Skeletal muscle cell (primary cell): ENCODE results near the gene CAPZB.

Experiments
- DNase-seq: peaks from one replicate; pipeline ENCODE4 v3.0.0-alpha.2; 2010; ENCODE audit warnings: low read depth
- H3K4me3 ChIP-seq: 2 replicates; pipeline ENCODE4 v1.5.1; 2011; ENCODE audit warnings: low read depth, mild to moderate bottlenecking, control low read depth, low read length, moderate library complexity

CAPZB gene

GRCh38 chr1:19454265-19455146, 30.8 kb downstream of the CAPZB start:
- no peak overlapping the region for H3K4me3 ChIP-seq
- DNase-seq = no peak

- H3K4me3 ChIP-seq = no peak overlapping the region
- no peak for DNase-seq
Measured at GRCh38 chr1:19453741-19454201, 31.6 kb downstream of the CAPZB start.

- H3K4me3 ChIP-seq = no peak overlapping the region
Measured at GRCh38 chr1:19452221-19452663, 33.1 kb downstream of the CAPZB start.

GRCh38 chr1:19450811-19451515, 34.4 kb downstream of the CAPZB start:
- peak; percentile 86 for DNase-seq
- H3K4me3 ChIP-seq = no peak overlapping the region

More at GRCh38 chr1:19452221-19452663, 33.1 kb downstream of the CAPZB start:
- DNase-seq = no peak

GRCh38 chr1:19449454-19450228, 35.7 kb downstream of the CAPZB start:
- H3K4me3 ChIP-seq = no peak overlapping the region
- no peak for DNase-seq

- peak; percentile 67 for DNase-seq
Measured at GRCh38 chr1:19448491-19449439, 36.6 kb downstream of the CAPZB start.

GRCh38 chr1:19447550-19447949, 37.8 kb downstream of the CAPZB start:
- H3K4me3 ChIP-seq = no peak overlapping the region
- DNase-seq = no peak

More at GRCh38 chr1:19448491-19449439, 36.6 kb downstream of the CAPZB start:
- H3K4me3 ChIP-seq = no peak overlapping the region

- no peak overlapping the region for H3K4me3 ChIP-seq
- no peak for DNase-seq
Measured at GRCh38 chr1:19445417-19446342, 39.7 kb downstream of the CAPZB start.

- no peak overlapping the region for H3K4me3 ChIP-seq
- no peak for DNase-seq
Measured at GRCh38 chr1:19444296-19445021, 40.9 kb downstream of the CAPZB start.

GRCh38 chr1:19443326-19443725, 42.0 kb downstream of the CAPZB start:
- no peak overlapping the region for H3K4me3 ChIP-seq
- DNase-seq = no peak

- no peak for DNase-seq
Measured at GRCh38 chr1:19442154-19443096, 42.9 kb downstream of the CAPZB start.

GRCh38 chr1:19441048-19441780, 44.1 kb downstream of the CAPZB start:
- H3K4me3 ChIP-seq = no peak overlapping the region
- no peak for DNase-seq

More at GRCh38 chr1:19442154-19443096, 42.9 kb downstream of the CAPZB start:
- no peak overlapping the region for H3K4me3 ChIP-seq

- no peak overlapping the region for H3K4me3 ChIP-seq
- DNase-seq = no peak
Measured at GRCh38 chr1:19439464-19440171, 45.7 kb downstream of the CAPZB start.

GRCh38 chr1:19438516-19439195, 46.7 kb downstream of the CAPZB start:
- no peak overlapping the region for H3K4me3 ChIP-seq
- DNase-seq = no peak
